GM12865 (cell line): ENCODE measurements around the gene IL1RAPL1.

Source experiments
- DNase-seq: peaks from one replicate; pipeline ENCODE4 v3.0.0; 2010; ENCODE audit warnings: low read depth
- H3K4me3 ChIP-seq: 2 replicates; pipeline ENCODE4 v1.5.1; 2011; ENCODE audit warnings: mild to moderate bottlenecking, low read depth, low read length, control low read depth
- CTCF ChIP-seq: IDR thresholded peaks from 2 replicates; pipeline ENCODE4 v1.5.1; 2011; ENCODE audit warnings: low read length, control low read depth, low read depth, inconsistent platforms; ENCODE audit not compliant: insufficient read depth; ENCODE audit errors: missing control alignments

The IL1RAPL1 gene

GRCh38 chrX:29834764-29835163 lies 1247.5 kb downstream of the IL1RAPL1 start:
- no peak for TF ChIP-seq CTCF
- no peak for DNase-seq

GRCh38 chrX:29841750-29842149 lies 1254.5 kb downstream of the IL1RAPL1 start:
- DNase-seq = peak; percentile 10
- no peak for TF ChIP-seq CTCF
- no peak overlapping the region for H3K4me3 ChIP-seq

More at GRCh38 chrX:29834764-29835163, 1247.5 kb downstream of the IL1RAPL1 start:
- H3K4me3 ChIP-seq = no peak overlapping the region

- H3K4me3 ChIP-seq = no peak overlapping the region
- no peak for TF ChIP-seq CTCF
- no peak for DNase-seq
Measured at GRCh38 chrX:29842552-29842951, 1255.3 kb downstream of the IL1RAPL1 start.

GRCh38 chrX:29851857-29852605 lies 1264.8 kb downstream of the IL1RAPL1 start:
- no peak for TF ChIP-seq CTCF
- DNase-seq = no peak
- H3K4me3 ChIP-seq = no peak overlapping the region

GRCh38 chrX:29852767-29853166 lies 1265.5 kb downstream of the IL1RAPL1 start:
- TF ChIP-seq CTCF = no peak
- DNase-seq = no peak
- no peak overlapping the region for H3K4me3 ChIP-seq

GRCh38 chrX:29858714-29859113 lies 1271.5 kb downstream of the IL1RAPL1 start:
- no peak for DNase-seq
- no peak for TF ChIP-seq CTCF
- no peak overlapping the region for H3K4me3 ChIP-seq

- no peak for DNase-seq
- no peak overlapping the region for H3K4me3 ChIP-seq
- TF ChIP-seq CTCF = no peak
Measured at GRCh38 chrX:29862126-29862677, 1275.0 kb downstream of the IL1RAPL1 start.
